ENCODE results near the gene MICAL2.

MICAL2 gene

DNA sequence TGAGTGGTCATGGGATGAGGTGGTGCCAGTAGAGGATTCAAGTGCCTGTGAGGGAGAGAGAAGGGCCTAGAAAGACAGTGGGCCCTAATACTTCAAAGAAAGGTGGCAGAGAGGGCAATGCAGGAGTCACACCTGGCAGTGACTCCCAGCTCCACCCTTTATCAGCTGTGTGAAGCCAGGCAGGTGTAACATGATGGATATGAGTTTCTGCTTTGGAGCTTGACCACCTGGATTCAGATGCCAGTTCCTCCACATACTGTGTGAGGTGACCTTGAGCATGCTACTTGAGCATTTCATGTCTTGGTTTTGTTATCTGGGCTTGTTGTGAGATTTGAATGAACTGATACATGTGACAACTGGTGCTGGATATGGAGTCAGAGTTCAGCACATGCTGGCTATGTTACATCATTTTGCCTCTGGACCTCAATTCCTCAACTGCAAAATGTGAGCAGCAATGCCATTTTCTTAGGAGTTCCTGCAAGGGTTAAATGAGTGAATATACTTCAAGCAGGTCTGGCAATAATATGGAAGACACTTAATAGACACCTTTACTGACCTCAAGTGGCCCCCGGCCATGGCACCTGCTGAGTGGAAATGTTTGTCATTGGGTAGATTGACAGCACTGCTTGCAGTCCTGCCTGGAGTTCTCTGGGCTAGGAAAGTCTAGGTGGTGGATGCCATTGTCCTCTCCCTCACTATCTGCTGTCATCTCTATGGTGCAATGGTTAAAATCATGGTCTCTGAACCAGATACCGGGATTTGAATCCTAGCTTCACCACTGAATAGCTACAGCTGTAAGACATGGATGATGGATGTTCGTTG lies 83.3 kb downstream of the MICAL2 start:
- DNase-seq, result no peak

DNA sequence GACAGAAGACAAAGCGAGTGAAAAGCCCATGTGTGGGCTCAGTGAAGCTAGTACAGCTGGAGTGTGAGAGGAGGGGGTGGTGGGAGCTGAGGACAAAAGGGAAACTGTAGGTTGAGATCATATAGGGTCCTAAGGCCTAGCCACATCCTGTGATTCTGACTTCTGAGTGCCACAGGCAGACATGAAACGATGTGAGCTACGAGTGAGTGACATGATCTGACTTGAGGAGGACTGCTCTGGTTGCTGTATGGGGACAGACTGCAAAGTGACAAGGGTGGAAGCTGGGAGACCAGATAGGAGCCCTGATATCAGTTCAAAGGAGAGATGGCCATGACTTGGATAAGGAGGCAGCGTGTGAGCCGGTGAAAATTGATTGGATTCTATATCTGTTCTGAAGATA lies 85.4 kb downstream of the MICAL2 start:
- no peak for DNase-seq

DNA sequence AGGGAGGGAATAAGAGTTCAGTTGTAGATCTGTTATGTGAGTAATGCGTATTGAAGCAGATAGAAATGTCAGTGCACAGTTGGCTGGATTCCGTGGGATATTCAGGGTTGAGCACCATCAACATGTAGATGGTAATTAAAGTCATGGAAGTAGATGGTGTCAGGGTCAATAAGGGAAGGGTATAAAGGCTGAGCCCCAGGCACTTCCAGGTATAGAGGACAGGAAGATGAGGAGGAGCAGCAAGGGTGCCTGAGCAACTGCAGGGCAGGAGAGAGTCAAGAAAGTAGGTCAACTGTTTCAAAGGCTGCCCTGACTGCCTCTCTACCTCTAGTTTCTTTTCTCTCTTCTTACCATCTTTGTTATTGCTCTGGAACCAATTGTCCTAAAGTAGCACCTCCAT lies 85.9 kb downstream of the MICAL2 start:
- no peak for DNase-seq

DNA sequence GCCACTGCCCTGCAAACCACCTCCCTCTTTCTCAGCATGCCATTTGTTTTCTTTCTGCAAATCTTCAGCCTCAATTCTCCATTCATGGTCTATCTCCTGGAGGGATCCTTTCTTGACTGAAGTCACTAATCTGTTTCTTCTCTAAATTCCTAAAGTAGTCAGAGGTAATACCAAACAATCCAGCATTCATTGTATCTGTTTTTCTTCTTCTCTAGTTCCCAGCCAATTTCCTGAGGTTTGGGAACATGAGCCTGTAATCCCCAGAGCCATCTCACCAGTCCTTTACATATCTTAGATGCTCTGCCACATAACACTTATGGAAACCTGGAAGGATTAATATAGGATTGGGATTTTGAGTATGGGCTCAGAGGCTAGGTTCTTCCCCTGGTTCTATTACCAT lies 86.5 kb downstream of the MICAL2 start:
- DNase-seq, result no peak

DNA sequence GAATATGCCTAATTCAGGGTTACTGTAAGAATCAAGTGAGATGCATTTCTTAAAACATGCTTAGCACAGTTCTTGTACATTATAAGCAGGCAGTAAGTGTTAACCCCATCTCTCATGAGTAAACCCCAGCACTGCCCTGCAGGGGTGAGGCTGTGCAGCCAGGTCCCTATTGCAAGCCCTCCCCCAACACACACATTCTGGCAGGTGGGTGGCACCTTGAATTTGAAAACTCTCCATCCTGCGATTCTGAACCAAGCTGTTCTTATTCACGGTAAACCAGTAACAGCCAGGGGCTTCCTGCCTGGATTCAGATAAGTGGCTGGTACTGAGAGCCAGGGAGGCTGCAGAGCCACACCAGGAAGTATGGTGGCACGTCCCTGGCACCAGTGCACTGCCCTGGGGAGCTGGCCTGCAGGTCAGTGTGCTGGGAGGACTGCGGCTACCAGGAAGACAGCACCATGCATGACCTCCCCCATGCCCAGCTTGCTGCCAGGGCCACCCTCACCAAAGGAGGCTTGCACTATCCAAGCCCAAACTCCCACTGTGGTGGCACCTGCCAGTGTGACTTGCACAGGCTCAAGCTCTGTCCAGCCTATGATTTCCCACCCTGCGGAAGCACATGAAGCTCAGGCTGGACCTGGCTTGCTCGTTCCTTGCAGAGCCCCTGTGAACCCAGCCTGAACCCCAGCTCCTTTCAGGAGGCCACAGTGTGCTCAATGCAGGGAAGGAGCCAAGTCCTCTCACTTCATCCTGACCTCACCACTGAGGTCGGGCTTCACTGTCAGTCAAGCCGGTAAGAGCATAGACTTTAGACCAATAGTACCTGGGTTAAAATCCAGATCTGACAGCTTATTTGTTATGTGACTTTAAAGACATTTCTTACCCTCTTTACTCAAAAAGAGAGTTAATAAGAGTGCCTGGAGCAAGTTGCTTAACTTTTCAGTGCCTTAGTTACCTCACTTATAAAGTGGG lies 88.1 kb downstream of the MICAL2 start:
- no peak for DNase-seq

DNA sequence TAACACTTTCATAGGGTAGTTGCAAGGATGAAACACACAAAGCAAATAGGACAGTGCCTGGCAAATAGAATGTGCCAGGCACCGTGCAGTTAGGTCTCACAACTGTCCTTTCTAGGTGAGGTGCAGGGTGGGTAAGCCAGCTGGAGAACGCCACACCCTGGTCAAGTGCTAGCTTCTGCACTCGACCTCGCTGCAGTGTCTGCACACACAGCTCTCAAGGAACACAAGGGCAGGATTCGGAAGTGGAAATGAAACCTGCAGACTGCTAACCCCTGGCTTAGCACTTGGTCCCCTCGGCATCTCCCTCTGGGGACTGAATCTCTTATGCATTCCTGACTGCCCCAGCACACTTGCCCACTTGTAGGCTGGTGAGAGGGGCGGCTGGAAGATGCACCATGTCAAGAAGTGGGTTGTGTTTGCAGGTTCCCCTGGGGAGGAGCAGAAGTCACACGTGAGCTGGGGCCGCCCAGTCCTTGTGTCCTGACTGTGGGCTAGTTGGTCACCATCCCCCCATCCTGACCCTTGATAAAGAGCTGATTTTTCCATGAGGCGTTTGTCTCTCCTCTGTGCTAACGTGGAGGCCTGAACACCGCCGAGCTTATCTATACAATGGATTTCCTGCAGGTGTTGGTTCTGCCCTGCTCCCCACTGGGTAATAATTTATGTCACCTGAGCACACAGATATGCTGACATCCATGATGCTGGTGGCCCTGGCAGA lies 89.0 kb downstream of the MICAL2 start:
- no peak for DNase-seq

DNA sequence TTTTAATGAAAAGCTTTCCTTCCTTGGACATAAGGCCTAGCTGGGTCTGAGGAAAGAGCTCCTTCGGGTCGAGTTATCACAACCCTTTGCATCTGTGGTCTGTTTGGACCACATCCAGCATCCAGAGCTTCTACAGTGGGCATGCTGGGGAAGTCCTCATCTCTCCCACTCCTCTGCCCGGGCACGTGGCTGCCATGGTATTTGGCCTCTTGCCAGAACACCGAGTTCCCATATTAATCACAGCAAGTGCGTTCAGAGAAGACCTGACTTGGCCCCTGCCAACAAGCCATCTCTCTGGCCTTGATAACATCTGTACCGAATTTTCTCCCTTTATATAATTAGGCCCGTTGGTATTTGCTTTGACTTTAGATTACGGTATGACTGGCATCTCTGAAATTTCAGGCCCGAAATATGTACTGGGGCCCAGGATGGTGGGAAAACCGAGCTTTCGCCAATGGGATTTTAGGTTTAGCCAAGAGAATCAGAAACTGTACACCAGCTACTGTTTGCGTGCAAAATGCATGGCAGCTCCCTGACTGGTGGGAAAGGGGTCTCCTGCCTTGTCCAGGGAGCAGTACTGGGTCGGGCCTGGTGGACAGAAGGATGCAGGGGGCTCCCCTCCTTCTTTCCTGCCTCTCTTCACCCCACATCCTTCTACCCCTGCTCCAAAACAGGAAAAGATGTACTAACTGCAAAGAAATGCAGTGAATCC lies 90.0 kb downstream of the MICAL2 start:
- DNase-seq, result no peak

DNA sequence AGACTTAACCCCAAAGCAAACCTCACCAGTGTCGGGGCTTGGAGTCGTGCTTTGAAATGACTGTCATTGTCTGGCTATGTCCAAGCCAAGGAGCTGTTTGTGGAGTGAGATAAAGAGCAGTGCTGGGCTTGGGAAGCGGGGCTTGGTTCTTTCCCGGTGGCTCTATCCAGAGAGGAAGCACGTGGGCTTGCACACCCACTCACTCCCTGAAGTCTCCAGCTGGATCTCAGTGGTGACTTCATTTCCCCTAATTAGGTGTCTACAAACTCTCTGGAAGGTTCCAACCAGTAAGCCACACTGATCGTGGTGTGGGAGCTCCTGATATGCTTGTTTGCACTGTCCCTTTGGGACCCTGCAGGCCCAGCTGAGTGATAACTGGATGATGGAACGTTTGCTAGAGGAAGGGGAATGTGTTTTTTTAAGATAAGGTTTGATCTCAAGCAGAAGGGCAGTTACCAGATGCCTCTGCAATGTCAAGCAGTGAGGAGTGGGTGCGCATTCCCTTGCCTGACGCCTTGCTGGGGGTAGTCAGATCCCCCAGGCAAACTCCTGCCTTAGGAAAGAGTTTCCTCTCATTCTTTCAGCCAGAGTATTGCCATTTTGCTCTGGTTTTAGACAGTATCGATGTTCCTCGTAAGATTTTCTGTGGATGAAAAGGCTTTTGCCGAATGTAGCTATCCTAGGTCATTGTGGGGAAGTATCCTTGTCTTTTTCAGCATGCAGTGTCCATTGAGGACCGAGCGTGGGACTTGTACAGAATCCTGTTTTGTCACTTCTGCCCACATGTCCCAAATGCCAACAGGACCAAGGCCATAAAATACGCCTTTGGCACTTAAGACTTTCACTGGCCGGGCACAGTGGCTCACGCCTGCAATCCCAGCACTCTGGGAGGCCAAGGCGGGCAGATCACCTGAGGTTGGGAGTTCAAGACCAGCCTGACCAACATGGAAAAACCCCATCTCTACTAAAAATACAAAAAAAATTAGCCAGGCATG lies 90.9 kb downstream of the MICAL2 start:
- peak; percentile 58 for DNase-seq

DNA sequence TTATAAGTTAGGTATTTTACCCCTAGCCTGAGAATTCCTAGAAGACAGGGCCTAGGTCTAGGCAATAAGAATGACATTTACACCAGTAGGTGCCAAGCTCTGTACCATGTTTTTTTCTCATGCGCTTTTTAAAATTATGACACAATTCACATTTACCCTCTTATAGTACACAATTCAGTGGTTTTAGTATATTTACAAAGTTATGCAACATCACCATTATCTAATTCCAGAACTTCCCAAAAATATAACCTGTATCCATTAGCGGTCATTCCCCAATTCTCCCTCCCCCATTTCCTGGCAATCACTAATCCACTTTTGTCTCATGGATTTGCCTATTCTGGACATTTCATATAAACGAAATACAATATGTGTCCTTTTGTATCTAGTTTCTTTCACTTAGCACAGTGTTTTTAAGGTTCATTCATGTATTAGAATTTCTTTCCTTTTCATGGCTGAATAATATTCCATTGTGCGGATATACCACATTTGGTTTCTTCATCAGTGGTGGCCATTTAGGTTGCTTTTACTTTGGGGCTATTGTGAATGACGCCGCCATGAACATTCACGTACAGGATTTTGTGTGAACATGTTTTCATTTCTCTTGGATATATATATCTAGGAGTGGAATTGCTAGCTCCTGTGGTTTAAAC lies 92.4 kb downstream of the MICAL2 start:
- DNase-seq, result no peak

DNA sequence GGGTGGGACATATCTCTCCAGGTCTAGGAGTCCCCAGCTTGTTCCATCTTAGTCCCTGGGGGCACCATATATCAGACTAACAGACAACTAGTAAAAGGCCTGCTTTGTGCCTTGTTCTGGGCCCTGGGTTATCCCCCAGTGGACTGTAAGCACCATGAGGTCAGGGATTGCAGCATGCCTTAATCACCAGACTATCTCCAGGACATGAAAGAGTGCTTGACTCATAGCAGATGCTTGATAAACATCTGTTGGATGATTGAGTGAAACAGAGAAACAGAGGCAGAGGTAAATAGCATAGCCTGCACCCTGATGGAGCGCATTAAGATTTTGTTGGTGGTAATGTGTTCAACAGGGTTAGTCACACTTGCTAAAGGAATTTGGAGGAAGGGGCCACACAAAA lies 94.1 kb downstream of the MICAL2 start:
- DNase-seq, result no peak

DNA sequence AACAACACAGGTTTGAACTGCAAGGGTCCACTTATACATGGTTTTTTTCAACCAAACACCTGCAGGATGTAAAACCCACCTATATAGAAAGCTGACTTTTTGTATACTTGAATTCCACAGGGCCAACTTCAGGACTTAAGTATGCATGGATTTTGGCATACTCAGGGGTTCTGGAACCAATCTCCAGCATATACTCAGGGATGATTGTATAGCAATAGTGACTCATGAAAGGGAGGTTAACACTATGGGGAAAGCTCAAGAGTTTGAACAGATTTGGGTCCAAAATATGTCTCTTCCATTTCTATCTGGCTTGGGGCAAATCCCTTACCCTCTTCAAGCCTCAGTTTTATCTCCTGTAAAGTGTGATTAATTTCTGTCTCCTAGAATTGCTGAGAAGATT lies 94.9 kb downstream of the MICAL2 start:
- peak; percentile 63 for DNase-seq

DNA sequence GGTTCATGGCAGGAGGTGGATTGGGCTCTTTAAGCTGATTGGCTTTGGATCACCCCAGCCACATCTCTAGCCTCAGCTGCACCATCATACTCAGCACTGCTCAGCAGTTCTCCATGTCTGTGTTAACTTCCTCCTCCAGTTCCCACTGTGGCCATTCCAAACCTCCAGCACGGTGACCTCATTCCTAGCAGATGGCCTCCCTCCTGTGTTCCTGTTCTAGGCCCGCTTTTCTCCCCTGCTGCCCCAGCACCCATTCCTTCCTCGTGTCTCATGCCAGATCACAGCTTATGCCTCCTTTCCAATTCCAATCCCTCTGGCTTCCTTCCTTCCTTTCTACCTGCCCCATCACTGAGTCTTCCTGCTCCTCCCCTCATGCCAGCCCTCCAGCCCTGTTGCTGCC lies 96.1 kb downstream of the MICAL2 start:
- DNase-seq, result peak; percentile 39

DNA sequence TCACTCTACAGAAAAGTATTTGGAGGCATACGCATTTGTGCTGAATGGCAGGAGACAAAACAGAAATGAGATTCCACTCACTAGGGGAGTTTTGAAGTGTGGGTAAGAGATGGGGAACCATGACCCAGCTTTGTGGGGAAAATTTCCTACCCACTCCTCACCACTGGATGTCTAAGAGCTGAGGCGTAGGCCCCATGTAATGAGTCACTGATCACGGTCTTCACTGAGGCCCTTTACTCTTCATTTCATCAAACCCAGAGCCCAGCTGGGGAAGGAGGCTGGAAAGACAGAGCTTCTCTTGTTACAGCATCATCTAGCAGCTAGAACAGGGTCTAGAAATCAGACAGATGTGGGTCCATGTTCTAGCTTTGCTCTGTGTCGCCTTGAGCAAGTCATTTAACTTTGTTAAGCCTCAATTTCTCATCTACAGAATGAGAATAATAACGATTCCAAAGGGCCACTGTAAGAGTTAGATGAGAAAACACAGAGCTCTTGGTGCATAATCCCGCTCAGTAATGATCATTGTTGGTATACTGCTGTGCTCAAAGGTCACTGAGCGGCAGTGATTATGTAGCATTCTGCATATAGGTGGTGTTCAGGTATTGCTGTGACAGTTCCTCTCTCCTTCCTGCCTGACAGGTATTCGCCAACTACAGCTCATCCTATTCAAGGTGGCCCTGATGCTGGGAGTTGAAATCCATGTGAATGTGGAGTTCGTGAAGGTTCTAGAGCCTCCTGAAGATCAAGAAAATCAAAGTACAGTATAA lies 97.2 kb downstream of the MICAL2 start:
- peak; percentile 64 for DNase-seq

DNA sequence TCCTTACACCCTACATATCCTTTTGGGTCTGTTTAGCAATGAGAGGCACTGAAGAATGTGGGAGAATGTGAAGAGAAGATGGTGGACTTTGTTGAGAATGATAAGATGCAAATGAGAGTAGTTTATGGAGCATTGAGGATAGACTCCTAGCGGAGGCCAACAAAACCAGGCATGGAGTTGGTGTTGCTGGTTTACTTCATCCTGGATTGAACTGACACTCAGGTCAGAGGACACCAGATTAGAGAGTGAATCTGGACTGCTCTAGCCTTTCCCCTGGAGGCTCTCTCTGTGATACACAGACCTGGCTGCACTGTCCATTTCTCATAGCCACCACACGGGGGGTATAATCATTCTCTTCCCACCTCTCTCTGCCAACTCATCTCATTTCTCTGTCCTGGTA lies 98.7 kb downstream of the MICAL2 start:
- no peak for DNase-seq

DNA sequence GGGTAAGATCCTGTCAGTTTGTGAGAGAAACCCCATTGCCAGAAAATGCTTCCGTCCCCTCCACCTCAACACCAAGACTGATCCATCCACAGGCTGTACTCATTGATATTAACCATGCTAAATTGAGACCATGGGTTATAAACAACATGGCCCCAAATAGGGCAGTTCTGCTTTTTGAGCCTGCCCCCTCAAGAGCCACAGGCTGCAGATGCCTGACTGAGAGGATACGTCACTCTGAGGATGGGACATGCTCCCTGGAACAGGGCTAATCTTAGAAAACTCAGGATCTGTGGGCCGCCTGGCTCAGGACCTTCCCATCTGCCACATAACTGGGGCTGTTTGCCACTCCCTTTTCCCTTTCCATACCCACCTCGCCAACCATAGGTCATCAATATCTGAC lies 99.8 kb downstream of the MICAL2 start:
- DNase-seq, result no peak

DNA sequence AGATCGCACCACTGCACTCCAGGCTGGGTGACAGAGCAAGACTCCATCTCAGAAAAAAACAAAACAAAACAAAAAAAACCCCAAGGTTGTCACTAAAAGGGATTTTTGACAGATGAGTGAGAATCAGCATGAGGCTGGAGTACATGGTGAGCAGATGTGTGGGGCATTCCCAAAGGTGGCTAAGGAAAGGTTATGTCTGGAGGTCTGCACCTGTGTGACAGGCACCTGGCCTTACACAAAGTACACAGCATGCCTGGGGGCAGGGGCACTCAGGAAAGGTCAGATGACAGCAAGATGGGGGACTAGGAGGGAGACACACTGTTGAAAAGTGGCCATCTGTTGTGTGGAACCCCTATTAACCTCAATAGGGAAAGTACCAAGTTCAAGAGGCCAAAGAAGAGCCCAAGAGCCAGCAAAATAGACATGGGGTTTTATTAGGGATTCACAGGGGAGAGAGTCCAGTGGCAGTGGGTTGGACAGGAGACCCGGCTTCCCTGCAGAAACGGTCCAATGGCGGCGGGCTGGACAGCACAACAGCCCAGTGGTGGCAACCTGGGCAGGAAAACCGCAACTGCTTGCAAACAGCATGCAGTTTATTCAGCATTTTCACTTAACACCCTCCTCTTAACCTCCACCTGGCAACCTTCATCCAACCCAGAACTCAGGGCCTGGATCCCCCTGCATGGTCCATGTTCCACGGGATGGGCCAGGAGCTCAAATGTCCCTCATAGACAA lies 101.1 kb downstream of the MICAL2 start:
- DNase-seq, result no peak

DNA sequence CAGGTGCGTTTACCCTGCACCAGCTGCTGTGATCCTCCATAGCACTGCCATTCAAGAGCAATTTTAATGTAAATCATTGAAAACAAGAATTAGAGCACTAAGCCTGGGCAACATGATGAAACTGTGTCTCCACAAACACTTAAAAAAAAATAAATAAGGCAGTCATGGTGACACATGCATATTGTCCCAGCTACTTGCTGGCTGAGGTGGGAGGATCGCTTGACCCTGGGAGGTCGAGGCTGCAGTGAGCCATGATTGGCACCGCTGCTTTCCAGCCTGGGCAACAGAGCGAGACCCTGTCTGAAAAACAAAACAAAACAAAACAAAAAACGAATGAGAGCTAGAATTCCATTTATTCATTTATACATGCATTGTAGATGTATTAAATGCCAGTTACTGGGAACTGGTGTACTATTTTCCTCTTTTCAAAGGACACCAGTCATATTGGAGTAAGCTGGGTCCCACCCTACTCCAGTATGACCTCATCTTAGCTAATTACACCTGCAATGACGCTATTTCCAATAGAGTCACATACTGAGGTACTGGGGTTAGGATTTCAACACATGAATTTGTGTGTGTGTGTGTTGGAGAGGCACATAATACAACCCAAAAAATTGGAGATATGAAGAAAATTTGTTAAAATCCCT lies 101.9 kb downstream of the MICAL2 start:
- no peak for DNase-seq

DNA sequence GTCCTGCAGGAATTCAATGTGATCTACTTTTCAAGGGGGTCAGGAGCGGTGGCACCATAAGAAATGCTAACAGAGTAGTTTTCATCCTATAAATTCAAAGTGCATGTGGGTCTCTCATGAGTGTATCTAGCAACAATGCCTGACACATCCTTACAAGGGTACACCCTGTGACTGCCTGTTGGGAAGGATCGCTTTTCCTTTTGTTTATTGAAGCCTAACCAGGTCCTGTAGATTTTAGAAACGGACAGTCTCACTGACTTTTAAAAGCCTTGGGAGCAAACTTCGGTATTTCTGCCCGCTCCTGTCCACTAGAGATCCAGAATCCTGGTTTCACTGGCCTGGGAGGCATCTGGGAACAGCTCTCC lies 102.4 kb downstream of the MICAL2 start:
- no peak for DNase-seq

DNA sequence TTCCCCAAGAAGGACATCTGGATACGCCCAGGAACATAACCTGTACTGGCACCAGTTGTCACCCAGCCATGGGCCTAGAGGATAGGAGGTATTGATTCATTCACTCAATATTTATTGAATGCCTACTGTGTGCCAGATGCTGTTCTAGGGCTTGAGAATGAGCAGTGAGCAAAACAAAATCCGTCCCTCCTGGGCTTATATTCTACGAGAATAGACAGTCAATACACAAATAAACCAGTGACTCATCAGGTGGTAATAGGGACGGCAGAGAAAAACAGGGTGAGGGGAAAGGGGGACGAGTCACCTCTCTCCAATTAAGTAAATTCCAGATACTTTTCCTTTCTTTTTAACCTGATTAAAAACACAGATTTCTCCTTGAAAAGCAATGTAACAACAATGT lies 103.5 kb downstream of the MICAL2 start:
- peak; percentile 61 for DNase-seq

All from HCEC 1CT (cell line).